Daoy (cell line): ENCODE data around the gene SIRPB1. TPM values are rescaled to one million over a fixed set of nuclear protein-coding genes. Genes with fewer than 3 reads are reported as not detected.
"Not testable (repeated sequence)": the region's sequence is repeated elsewhere in the genome, so short reads cannot be mapped to it uniquely, and the experiment has no call there.

Experiments used
- DNase-seq: peaks from one replicate; pipeline ENCODE4 v3.0.0-alpha.2; 2015; ENCODE audit warnings: low read depth
- total RNA-seq: library from RNA; depleted of rRNA; stranded (reverse); fragments of >200 nt; shearing (Covaris generic); gene quantifications from 2 replicates; pipeline ENCODE4 v1.2.3, GENCODE V29; 2014; rRNA removed

SIRPB1 gene
- total RNA-seq, 1 experiment from 2014 or later = 0.11 TPM

DNA sequence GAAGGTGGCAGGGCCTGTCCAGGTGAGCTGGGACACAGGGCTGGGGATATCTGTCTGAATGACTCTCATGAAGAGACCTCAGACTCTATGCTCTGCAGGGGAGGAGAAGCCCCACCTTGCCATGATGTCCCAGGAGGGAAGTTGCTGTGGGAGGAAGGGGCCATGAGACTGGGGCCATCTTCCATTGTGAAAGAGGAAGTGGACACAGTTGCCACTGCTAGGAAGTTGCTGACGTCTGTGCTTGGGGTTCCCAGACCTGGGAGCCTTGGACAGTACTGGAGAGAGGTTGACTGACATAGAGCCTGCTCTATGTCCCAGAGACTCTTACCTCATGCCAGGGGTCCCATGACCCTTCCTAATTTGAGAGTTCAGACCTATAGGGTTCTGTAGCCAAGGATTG, 24.5 kb downstream of the SIRPB1 start:
- DNase-seq = no peak

- DNase-seq = no peak
Measured at GRCh38 chr20:1588533-1589460, 31.0 kb downstream of the SIRPB1 start.

GRCh38 chr20:1587781-1588532, 31.9 kb downstream of the SIRPB1 start:
- no peak for DNase-seq

GRCh38 chr20:1579488-1579887, 40.3 kb downstream of the SIRPB1 start:
- DNase-seq = no peak

- no peak for DNase-seq
Measured at GRCh38 chr20:1577906-1578305, 41.9 kb downstream of the SIRPB1 start.

- DNase-seq = not testable (repeated sequence)
Measured at GRCh38 chr20:1577313-1577712, 42.5 kb downstream of the SIRPB1 start.

DNA sequence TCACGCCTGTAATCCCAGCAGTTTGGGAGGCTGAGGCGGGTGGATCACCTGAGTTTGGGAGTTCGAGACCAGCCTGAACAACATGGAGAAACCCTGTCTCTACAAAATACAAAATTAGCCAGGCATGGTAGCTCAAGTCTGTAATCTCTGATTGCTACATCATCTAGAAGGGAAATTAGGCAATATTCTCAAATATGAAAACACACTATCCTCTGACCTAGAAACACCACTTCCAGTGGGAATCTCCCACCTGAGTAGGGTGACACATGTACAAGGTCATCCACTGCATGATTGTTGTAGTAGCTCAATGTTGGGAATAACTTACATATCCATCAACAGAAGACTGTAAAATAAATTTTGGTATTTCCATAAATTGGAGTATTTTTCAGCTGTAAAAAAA, 43.2 kb downstream of the SIRPB1 start:
- no peak for DNase-seq

GRCh38 chr20:1576003-1576402, 43.8 kb downstream of the SIRPB1 start:
- DNase-seq = not testable (repeated sequence)

DNA sequence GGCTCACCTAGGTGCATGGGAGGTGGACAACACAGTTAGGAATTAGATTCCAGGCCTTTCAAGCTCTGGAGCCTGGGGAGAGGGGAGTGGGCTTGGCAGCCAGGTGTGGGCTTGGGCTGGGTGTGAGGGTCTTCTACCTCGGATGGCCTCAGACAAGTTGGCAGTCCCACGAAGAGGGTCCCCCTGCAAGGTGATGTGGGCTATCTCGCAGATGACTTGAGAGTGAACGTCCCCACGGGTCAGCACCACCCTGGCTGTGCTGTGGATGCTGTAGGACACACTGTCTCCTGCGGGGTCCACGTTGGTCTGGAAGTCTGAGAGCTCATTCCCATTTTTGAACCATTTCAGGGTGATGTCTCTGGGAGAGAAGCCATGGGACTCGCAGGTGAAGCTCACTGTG, 48.2 kb downstream of the SIRPB1 start:
- not testable (repeated sequence) for DNase-seq

Other genes starting within 250 kb of the SIRPB1 start
- 72.4 and 77.9 TPM in 2 replicates for gene FKBP1A, start 227.0 kb downstream of the SIRPB1 start, total RNA-seq
- 45.9 and 54.2 TPM in 2 replicates for gene NSFL1C, start 153.2 kb downstream of the SIRPB1 start, total RNA-seq
- not detected in 2 replicates for gene SIRPB2, start 128.6 kb downstream of the SIRPB1 start, total RNA-seq
- gene SIRPD, start 62.3 kb downstream of the SIRPB1 start, total RNA-seq = not detected in 2 replicates
- not detected in 2 replicates for gene SIRPG, start 37.8 kb upstream of the SIRPB1 start, total RNA-seq